K562 (cell line): ENCODE measurements around the gene TALDO1. TPM values are rescaled to one million over a fixed set of nuclear protein-coding genes. Genes with fewer than 3 reads are reported as not detected.
A peak's percentile ranks its signal among the peaks of the same experiment; 100 is the strongest.

Experiments
- CXXC5 ChIP-seq: fragments of 250-450 bp; sonication (Bioruptor Pico); IDR thresholded peaks from 2 replicates; pipeline ENCODE4 v1.8.0; 2022; ENCODE audit warnings: inconsistent platforms, mild to moderate bottlenecking, moderate library complexity
- GMEB1 ChIP-seq: fragments of 250-450 bp; sonication (Bioruptor Pico); IDR thresholded peaks from 2 replicates; pipeline ENCODE4 v1.4.0; 2020; ENCODE audit warnings: mild to moderate bottlenecking
- HMGXB4 ChIP-seq: sonication (generic); formaldehyde crosslinking; IDR thresholded peaks from 2 replicates; pipeline ENCODE4 v1.8.1; 2023; ENCODE audit warnings: mild to moderate bottlenecking, missing genetic modification reagents
- MAZ ChIP-seq, 2 experiments: fragments of 450-650 bp in 1 of 2; sonication (generic) in 1 of 2; formaldehyde crosslinking; IDR thresholded peaks in 1 of 2; conservative IDR thresholded peaks in 1 of 2; 2 replicates each; pipeline versions ENCODE4 v1.4.0 to v1.5.0; 2020; ENCODE audit warnings: mild to moderate bottlenecking in 1 of 2, missing genetic modification reagents in 1 of 2
- RBFOX2 ChIP-seq: fragments of 200-400 bp; formaldehyde crosslinking; IDR thresholded peaks from 2 replicates; pipeline ENCODE4 v1.6.1; 2017; ENCODE audit warnings: low read depth, mild to moderate bottlenecking, low read length, moderate library complexity
- SRSF1 ChIP-seq: fragments of 200-400 bp; formaldehyde crosslinking; IDR thresholded peaks from 2 replicates; pipeline ENCODE4 v1.6.1; 2017; ENCODE audit warnings: mild to moderate bottlenecking, low read depth, low read length, moderate library complexity
- TFAP4 ChIP-seq: sonication (generic); formaldehyde crosslinking; IDR thresholded peaks from 2 replicates; pipeline ENCODE4 v1.8.0; 2022; ENCODE audit warnings: missing genetic modification reagents, mild to moderate bottlenecking, moderate library complexity, borderline replicate concordance
- ZBTB11 ChIP-seq, 3 experiments: fragments of 200-800 bp in 1 of 3; fragments of 250-450 bp in 1 of 3; fragments of 450-650 bp in 1 of 3; sonication (Bioruptor Pico) in 1 of 3; sonication (Bioruptor generic) in 1 of 3; formaldehyde crosslinking in 1 of 3; IDR thresholded peaks; 2 replicates each; pipeline versions ENCODE4 v1.6.1 to v1.8.0; 2016 to 2022; ENCODE audit warnings: mild to moderate bottlenecking in 2 of 3, missing genetic modification characterization in 2 of 3, missing compliant biosample characterization in 1 of 3, moderate library complexity in 1 of 3
- ZBTB5 ChIP-seq: fragments of 450-650 bp; IDR thresholded peaks from 2 replicates; pipeline ENCODE4 v1.6.1; 2017; ENCODE audit warnings: antibody characterized with exemption
- ZNF592 ChIP-seq: fragments of 450-650 bp; IDR thresholded peaks from 2 replicates; pipeline ENCODE4 v1.6.1; 2017; ENCODE audit warnings: antibody characterized with exemption, mild to moderate bottlenecking
- polyA plus RNA-seq, 8 experiments: library from polyadenylated mRNA; depleted of rRNA in 4 of 8; stranded (reverse) in 5 of 8; unstranded in 3 of 8; fragments of >200 nt; fragmentation: Nextera tagmentation in 2 of 8; fragmentation: Illumina TruSeq in 1 of 8; extraction: Ambion mirVana in 2 of 8; extraction: Trizol in 1 of 8; gene quantifications; 2 replicates each; pipeline versions ENCODE4 v1.2.1 to v1.2.3, GENCODE V29; 2011 to 2014; ENCODE audit warnings: inconsistent platforms in 1 of 8, missing spikeins in 1 of 8
- total RNA-seq, 7 experiments: library from RNA; depleted of rRNA in 6 of 7; stranded (reverse); fragments of >200 nt in 6 of 7; fragmentation: Illumina TruSeq in 2 of 7; extraction: Trizol in 2 of 7; gene quantifications; 2 replicates each; pipeline versions ENCODE4 v1.2.1 to v1.2.3, GENCODE V29; 2011 to 2021; ENCODE audit warnings: low replicate concordance in 1 of 7

The TALDO1 gene
- total and polyA plus RNA-seq, 9 of the 15 experiments (the other 6 are each of a cell fraction or from before 2014, with no cell fraction given), result 260 to 541 (median 441) TPM

- TF ChIP-seq MAZ (CRISPR knock-in tag; conservative IDR thresholded peaks at IDR 0.05 in 1 of 2, IDR thresholded peaks at IDR 0.05 in 1 of 2), result peak in 1 of 2 experiments; percentile 27; a peak in 1 of 4 replicates
- no peak for TF ChIP-seq SRSF1
- peak; percentile 57; the same call in 1 of the 2 replicates for TF ChIP-seq ZNF592
- TF ChIP-seq GMEB1, result peak; percentile 66; the same call in 1 of the 2 replicates
- peak; percentile 64; the same call in 1 of the 2 replicates for TF ChIP-seq CXXC5 (CRISPR knock-in tag)
- no peak for TF ChIP-seq ZBTB5
- peak; percentile 42 for TF ChIP-seq RBFOX2
- TF ChIP-seq ZBTB11 (CRISPR knock-in tag; IDR thresholded peaks at IDR 0.05), result peak in 1 of 3 experiments; percentile 64; a peak in 1 of 6 replicates
- TF ChIP-seq TFAP4 (CRISPR knock-in tag), result 0 out of 2 replicates have a peak, but pooled peaks have one; percentile 6
- TF ChIP-seq HMGXB4 (CRISPR knock-in tag), result 0 out of 2 replicates have a peak, but pooled peaks have one; percentile 77
Measured at GRCh38 chr11:798093-798713, 50.9 kb downstream of the TALDO1 start, which contains the start of gene SLC25A22 (continued).
